Vagina (tissue), 2 donors: Measurements from ENCODE around the gene TNFRSF9.

Source experiments
- POLR2A ChIP-seq, 2 donors: fragments of 450-650 bp; IDR thresholded peaks; one replicate each; pipeline ENCODE4 v1.6.1; 2017; ENCODE audit warnings: antibody characterized with exemption in 2 of 2, mild to moderate bottlenecking in 2 of 2, moderate library complexity in 2 of 2
- POLR2AphosphoS5 ChIP-seq, 2 donors: sonication (generic); formaldehyde crosslinking; IDR thresholded peaks; one replicate each; pipeline ENCODE4 v1.9.0; 2017; ENCODE audit warnings: antibody characterized with exemption in 2 of 2, mild to moderate bottlenecking in 2 of 2, low read depth in 1 of 2; ENCODE audit not compliant: insufficient read depth in 1 of 2
- TF ChIP-seq, protein P1 (sequence below), 3 experiments: fragments of 450-650 bp in 2 of 3; fragments of 200-600 bp in 1 of 3; sonication (generic) in 1 of 3; IDR thresholded peaks; one replicate each; pipeline ENCODE4 v1.5.1; 2017 to 2019; ENCODE audit warnings: antibody characterized with exemption in 3 of 3, mild to moderate bottlenecking in 2 of 3, moderate library complexity in 2 of 3

DNA sequence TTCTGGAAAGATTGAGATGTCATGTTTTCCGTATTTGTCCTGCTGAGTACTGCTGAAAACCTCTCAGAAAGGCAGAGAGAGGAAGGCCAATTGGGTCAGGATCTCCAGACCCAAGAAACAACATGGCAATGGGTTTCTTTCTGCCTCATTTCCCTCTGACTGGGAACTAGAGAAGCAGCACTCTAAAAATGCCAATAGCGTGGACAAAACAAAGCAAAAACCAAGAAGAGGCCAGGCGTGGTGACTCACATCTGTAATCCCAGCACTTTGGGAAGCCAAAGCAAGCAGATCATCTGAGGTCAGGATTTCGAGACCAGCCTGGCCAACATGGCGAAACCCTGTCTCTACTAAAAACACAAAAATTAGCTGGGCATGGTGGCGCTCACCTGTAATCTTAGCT is 18.3 kb downstream of the TNFRSF9 start:
- TF ChIP-seq, protein P1, sequence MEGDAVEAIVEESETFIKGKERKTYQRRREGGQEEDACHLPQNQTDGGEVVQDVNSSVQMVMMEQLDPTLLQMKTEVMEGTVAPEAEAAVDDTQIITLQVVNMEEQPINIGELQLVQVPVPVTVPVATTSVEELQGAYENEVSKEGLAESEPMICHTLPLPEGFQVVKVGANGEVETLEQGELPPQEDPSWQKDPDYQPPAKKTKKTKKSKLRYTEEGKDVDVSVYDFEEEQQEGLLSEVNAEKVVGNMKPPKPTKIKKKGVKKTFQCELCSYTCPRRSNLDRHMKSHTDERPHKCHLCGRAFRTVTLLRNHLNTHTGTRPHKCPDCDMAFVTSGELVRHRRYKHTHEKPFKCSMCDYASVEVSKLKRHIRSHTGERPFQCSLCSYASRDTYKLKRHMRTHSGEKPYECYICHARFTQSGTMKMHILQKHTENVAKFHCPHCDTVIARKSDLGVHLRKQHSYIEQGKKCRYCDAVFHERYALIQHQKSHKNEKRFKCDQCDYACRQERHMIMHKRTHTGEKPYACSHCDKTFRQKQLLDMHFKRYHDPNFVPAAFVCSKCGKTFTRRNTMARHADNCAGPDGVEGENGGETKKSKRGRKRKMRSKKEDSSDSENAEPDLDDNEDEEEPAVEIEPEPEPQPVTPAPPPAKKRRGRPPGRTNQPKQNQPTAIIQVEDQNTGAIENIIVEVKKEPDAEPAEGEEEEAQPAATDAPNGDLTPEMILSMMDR (IDR thresholded peaks at IDR 0.05): no peak
- no peak for TF ChIP-seq POLR2A (IDR thresholded peaks at IDR 0.05)
- TF ChIP-seq POLR2AphosphoS5 (IDR thresholded peaks at IDR 0.05; ENCODE audit: insufficient read depth in 1 of 2, low read depth in 1 of 2): no peak
